GM10847 (cell line): ENCODE data around the gene TYW5.

Source experiments
- POLR2A ChIP-seq: IDR thresholded peaks from 2 replicates; pipeline ENCODE4 v1.6.1; 2011; ENCODE audit not compliant: insufficient read length; ENCODE audit errors: extremely low read depth

Gene TYW5

DNA sequence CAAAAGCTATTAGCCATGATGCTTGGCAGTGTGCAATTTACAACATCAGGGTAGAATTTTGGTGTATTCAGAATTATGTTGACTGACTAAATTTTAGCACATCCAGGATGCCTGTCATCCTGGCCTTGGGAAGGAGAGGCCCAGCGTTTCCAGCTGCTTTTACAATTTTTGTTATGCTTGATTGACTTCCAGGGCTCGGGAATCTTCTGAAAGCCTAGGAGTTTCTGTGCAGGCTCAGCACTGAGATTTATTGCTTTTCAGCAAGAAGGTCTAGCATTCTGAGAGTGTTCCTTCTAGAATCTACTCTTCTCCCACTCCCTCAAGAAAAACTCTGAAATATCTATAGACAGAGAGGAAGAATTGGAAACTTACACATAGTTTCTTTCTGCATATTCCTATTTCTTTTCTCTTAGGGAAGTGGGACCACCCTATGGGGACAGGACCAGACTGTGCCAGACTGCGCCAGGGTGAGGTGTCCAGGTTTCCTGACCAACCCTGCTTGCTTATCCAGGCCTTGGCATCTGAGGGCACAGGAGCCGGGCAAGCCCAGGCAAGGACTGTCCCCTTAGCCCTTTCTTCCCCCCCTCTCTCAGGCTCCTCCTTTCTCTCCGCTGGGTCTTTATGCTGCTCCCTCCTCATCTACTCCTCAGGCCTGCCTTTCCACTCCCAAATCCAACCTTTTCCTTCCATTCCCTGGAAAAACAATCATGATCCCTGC, 27.0 kb upstream of the TYW5 start:
- no peak for TF ChIP-seq POLR2A

GRCh38 chr2:199979832-199980628, 24.7 kb upstream of the TYW5 start:
- TF ChIP-seq POLR2A = no peak

- TF ChIP-seq POLR2A = no peak
Measured at GRCh38 chr2:199979398-199979797, 24.1 kb upstream of the TYW5 start.

GRCh38 chr2:199977984-199978415, 22.7 kb upstream of the TYW5 start:
- no peak for TF ChIP-seq POLR2A

- no peak for TF ChIP-seq POLR2A
Measured at GRCh38 chr2:199975273-199975895, 20.1 kb upstream of the TYW5 start.

DNA sequence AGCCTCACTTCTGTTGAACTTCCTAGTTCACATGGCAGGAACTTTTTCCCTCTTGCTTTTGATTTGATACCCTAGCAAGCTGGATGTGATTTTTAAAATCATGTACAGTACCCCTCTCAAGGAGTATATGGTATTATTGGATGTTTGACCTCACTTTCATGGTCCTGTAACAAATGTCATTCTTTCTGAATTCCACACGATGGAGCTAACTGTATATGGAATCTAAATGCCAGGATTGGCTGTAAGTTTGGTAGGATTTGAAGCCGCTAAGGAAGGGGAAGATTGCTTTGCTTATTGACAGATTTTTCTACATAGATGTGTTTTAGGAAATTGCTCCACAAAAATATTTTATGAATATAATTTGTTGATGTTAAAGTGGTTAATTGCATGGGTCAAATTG, 18.4 kb upstream of the TYW5 start:
- no peak for TF ChIP-seq POLR2A

DNA sequence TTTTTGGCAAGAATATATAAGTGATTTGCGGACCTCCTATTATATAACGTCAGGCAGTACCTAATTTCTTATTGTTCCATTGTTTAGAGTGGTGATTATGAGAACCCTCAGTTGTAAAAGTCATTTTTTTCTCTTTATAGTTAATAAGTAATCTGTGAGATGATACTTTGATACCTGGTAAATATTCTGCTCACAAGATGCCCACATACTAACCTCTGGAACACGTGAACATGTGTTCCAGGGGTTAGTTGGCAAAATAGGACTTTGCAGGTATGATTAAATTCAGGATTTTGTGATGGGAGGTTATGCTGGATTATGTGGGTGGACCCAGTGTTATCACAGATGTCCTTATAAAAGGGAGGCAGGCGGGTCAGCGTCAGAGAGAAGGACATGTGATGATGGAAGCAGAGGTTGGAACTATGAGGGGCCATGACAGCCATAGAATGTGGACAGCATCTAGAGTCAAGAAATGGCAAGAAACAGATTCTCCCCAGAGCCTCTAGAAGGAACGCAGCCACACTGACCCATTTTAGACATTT, 16.9 kb upstream of the TYW5 start:
- TF ChIP-seq POLR2A = no peak

- no peak for TF ChIP-seq POLR2A
Measured at GRCh38 chr2:199968126-199968525, 12.8 kb upstream of the TYW5 start.

GRCh38 chr2:199966976-199967375, 11.7 kb upstream of the TYW5 start:
- no peak for TF ChIP-seq POLR2A

GRCh38 chr2:199966405-199966804, 11.1 kb upstream of the TYW5 start:
- TF ChIP-seq POLR2A = no peak

GRCh38 chr2:199962203-199962602, 6.9 kb upstream of the TYW5 start:
- TF ChIP-seq POLR2A = no peak

GRCh38 chr2:199958014-199958413, 2.7 kb upstream of the TYW5 start:
- no peak for TF ChIP-seq POLR2A

DNA sequence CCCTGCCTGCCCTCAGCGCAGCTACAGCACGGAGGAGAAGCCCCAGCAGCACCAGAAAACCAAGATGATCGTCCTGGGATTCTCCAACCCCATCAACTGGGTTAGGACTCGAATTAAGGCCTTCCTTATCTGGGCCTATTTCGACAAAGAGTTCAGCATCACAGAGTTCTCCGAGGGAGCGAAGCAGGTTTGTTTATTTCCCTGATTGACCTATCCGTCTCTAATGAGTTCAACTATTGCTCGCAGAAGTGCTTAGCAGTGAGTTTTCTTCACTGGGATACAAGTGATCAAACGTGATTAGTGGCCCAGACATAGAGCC, 730 bp upstream of the TYW5 start:
- TF ChIP-seq POLR2A = no peak

DNA sequence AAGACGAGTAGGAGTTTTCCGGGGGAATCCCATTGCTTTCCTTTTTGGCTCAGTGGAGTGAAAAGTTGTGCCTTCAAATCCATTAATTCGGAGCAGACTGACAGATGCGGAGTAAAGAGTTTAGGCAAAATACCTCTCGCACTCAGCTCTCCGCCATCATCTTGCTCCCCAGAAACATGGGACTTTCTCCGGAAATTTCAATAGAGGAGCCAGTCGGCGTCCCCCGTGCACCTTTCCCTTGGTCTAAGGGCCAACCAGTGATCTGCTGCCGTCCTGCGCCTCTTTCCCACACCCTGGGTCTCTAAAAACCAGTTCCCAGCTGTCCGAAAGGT, 318 bp downstream of the TYW5 start:
- no peak for TF ChIP-seq POLR2A

- no peak for TF ChIP-seq POLR2A
Measured at GRCh38 chr2:199951023-199951422, 4.3 kb downstream of the TYW5 start.

DNA sequence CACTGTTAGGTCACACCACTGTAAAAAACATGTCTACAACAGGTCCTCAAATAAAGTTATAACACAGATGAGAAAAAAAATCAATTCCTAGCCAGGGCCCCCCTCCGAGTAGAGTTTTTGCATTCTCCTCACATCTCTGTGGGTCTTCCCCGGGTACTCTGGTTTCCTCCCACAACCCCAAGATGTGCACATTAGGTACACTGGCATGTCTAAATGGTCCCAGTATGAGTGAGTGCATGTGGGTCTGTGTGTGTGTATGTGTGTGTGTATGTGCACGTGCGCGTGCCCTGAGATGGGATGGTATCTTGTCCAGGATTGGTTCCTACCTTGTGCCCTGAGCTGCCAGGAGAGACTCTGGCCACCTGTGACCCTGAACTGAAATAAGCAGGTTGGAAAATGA, 4.9 kb downstream of the TYW5 start:
- no peak for TF ChIP-seq POLR2A
